Body of pancreas (tissue), 4 donors: ENCODE results near the gene STARD9. TPM values are rescaled to one million over a fixed set of nuclear protein-coding genes. Genes with fewer than 3 reads are reported as not detected.

Source experiments
- ATAC-seq: fragments of 150-250 bp; one replicate; pipeline ENCODE4 v1.9.1; 2016
- DNase-seq, 4 donors: peaks; one replicate each; pipeline ENCODE4 v3.0.0-alpha.2; 2019
- H3K27ac ChIP-seq, 4 donors: fragments of 200-600 bp; sonication (generic); 1 replicate in 3 of 4; 2 replicates in 1 of 4; pipeline versions ENCODE4 v1.5.1 to v1.6.1; 2016 to 2019; ENCODE audit warnings: mild to moderate bottlenecking in 1 of 4, mixed read lengths in 1 of 4, moderate library complexity in 1 of 4
- H3K27me3 ChIP-seq, 2 donors: fragments of 200-600 bp; sonication (generic); one replicate each; pipeline ENCODE4 v1.6.0; 2016; ENCODE audit warnings: mild to moderate bottlenecking in 1 of 2
- H3K36me3 ChIP-seq, 2 donors: fragments of 200-600 bp; sonication (generic); replicated peaks in 1 of 2; 2 replicates each; pipeline ENCODE4 v1.5.1; 2016; ENCODE audit warnings: low read depth in 2 of 2; ENCODE audit not compliant: insufficient read depth in 1 of 2
- H3K4me1 ChIP-seq: fragments of 200-600 bp; sonication (generic); one replicate; pipeline ENCODE4 v1.6.0; 2016
- H3K4me3 ChIP-seq, 2 donors: fragments of 200-600 bp; sonication (generic); 1 replicate in 1 of 2; 2 replicates in 1 of 2; pipeline ENCODE4 v1.5.1; 2016 to 2019
- H3K9me3 ChIP-seq, 3 donors: fragments of 200-600 bp; sonication (generic); 1 replicate in 2 of 3; 2 replicates in 1 of 3; pipeline ENCODE4 v1.5.1; 2016
- POLR2A ChIP-seq, 3 donors: fragments of 450-650 bp; IDR thresholded peaks; one replicate each; pipeline ENCODE4 v1.6.1; 2016; ENCODE audit warnings: antibody characterized with exemption in 3 of 3, mild to moderate bottlenecking in 2 of 3
- WGBS, 2 donors: methylation state at CpG; one replicate each; pipeline ENCODE4 v1.1.5; 2017; 5-methylcytosine and 5-hydroxymethylcytosine counted together
- intact Hi-C: fragments of 100-400 bp; cut with DNase I; formaldehyde crosslinking; loops from one replicate; pipeline ENCODE4 v1.15.1; 2023
- total RNA-seq, 2 donors: library from RNA; depleted of rRNA; stranded (reverse); fragments of >200 nt; gene quantifications; one replicate each; pipeline ENCODE4 v1.1.0, GENCODE V29; 2016
- TF ChIP-seq, protein P1 (sequence below), 7 experiments: fragments of 450-650 bp in 4 of 7; fragments of 200-600 bp in 3 of 7; sonication (generic) in 3 of 7; IDR thresholded peaks; one replicate each; pipeline ENCODE4 v1.5.1; 2016 to 2019; ENCODE audit warnings: antibody characterized with exemption in 7 of 7

STARD9 gene
- total RNA-seq, 2 donors from 2014 or later, result 1.3 to 4.7 TPM

DNA sequence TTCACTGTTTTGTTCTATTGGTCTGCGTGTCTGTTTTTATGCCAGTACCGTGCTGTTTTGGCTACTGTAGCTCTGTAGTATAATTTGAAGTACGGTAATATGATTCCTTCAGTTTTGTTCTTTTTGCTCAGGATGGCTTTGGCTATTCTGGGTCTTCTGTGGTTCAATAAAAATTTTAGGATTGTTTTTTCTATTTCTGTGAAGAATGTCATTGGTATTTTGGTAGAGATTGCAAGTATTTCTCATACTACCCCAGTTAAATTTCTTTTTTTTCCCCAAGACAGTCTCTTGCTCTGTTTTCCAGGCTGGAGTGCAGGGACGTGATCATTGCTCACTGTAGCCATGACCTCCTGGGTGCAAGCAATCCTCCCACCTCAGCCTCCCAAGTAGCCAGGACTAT is 53.4 kb downstream of the STARD9 start:
- no peak overlapping the region for H3K4me3 ChIP-seq
- no peaks in the 10 kb centered on the region for H3K27me3 ChIP-seq
- WGBS, 2 donors, result 87 to 95% methylated on average over 4 of the region's 4 CpGs
- H3K9me3 ChIP-seq, result no peaks in the 10 kb centered on the region
- H3K36me3 ChIP-seq, result no peaks in the 10 kb centered on the region
- no peak overlapping the region for H3K27ac ChIP-seq
- DNase-seq (no peak), ATAC-seq (no peak)
- TF ChIP-seq, protein P1, sequence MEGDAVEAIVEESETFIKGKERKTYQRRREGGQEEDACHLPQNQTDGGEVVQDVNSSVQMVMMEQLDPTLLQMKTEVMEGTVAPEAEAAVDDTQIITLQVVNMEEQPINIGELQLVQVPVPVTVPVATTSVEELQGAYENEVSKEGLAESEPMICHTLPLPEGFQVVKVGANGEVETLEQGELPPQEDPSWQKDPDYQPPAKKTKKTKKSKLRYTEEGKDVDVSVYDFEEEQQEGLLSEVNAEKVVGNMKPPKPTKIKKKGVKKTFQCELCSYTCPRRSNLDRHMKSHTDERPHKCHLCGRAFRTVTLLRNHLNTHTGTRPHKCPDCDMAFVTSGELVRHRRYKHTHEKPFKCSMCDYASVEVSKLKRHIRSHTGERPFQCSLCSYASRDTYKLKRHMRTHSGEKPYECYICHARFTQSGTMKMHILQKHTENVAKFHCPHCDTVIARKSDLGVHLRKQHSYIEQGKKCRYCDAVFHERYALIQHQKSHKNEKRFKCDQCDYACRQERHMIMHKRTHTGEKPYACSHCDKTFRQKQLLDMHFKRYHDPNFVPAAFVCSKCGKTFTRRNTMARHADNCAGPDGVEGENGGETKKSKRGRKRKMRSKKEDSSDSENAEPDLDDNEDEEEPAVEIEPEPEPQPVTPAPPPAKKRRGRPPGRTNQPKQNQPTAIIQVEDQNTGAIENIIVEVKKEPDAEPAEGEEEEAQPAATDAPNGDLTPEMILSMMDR (IDR thresholded peaks at IDR 0.05), result no peak
- TF ChIP-seq POLR2A (IDR thresholded peaks at IDR 0.05), result no peak
- intact Hi-C loops, result no loop called here
- H3K4me1 ChIP-seq, result no peaks in the 10 kb centered on the region

DNA sequence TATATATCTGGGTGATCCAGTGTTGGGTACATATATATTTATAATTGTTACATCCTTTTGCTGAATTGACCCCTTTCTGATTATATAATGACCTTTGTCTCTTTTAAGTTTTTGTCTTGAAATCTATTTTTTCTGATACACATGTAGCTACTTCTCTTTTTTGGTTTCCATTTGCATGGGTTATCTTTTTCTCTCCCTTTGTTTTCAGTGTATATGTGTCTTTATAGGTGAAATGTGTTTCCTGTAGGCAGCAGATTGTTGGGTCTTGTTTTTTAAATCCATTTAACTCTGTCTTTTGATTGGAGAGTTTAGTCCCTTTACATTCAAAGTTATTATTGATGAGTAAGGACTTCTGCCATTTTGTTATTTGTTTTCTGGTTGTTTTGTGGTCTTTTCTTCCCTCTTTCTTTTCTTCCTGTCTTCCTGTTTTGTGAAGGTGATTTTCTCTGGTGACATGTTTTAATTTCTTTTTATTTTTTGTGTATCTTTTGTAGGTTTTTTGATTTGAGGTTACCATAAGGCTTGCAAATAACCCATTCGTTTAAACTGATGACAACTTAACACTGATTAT is 56.8 kb downstream of the STARD9 start:
- Histone ChIP-seq H3K9me3 (no peaks in the 10 kb centered on the region), H3K4me3 (no peak overlapping the region), H3K27me3 (no peaks in the 10 kb centered on the region), H3K4me1 (no peaks in the 10 kb centered on the region), H3K36me3 (no peaks in the 10 kb centered on the region), H3K27ac (no peak overlapping the region)
- no peak for ATAC-seq
- DNase-seq, result no peak
- 54 to 61% methylated on average over 1 of the region's 1 CpG for WGBS, 2 donors
- intact Hi-C loops, result no loop called here
- TF ChIP-seq POLR2A (IDR thresholded peaks at IDR 0.05), result no peak
- TF ChIP-seq, protein P1 (IDR thresholded peaks at IDR 0.05), result no peak

DNA sequence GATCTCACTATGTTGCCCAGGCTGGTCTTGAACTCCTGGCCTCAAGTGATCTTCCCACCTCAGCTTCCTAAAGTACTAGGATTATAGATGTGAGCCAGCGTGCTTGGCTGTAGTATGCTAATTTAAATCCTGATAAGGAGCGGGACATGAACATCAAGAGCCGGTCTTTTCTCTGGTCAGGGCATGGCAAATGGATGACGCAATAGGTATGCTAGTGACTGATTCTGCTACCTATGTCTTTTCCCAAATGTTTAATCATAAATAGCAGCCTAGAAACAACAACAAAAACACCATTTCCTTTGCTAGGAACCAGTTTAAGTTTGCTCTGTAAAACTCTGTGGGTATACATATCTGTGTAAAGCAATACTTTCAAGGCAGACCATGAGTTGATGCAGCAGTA is 64.7 kb downstream of the STARD9 start:
- no peaks in the 10 kb centered on the region for H3K36me3 ChIP-seq
- intact Hi-C loops, result no loop called here

DNA sequence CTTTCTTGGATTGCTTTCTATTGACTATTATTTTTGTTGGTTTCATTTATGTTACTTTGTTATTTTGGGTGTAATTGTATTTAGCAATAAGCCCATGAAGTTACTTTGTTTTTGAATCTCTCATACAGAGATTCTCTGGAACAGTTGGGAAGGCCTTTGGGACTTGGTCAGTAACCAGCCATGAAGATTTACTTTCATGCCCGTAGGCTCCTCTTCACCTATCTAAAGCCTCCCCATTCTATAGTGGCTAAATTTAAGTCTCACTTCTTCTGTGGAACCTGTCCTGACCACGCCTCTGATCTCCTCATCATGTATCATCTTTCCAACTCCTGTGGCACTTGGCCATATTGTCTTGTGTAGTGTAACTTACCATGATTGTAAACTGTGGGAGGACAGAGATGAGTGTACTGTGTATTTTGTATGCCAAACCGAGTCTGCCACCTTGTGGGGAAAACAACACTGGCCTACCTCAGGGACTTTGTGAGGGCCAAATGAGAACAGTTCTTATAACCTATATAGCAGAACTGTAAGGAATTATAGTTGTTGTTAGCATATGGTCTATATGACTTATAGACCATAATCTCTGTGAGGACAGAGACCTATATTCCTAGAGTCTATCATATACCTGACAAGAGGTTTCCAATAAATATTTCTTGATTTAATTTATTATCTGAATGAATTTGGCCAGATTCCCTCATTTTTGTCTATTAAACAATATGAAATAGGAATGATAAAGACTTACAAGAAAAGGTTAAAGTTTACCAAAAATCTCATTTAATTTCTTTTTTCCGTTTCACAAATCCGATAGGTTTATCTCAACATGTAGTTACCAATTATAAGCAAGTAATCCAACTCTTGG is 75.0 kb downstream of the STARD9 start:
- no peak for TF ChIP-seq POLR2A (IDR thresholded peaks at IDR 0.05)
- TF ChIP-seq, protein P1 (IDR thresholded peaks at IDR 0.05), result peak in 6 of 7 experiments; percentile 36 to 67 (median 48)
- intact Hi-C loops, result no loop called here
- DNase-seq (peak; percentile 28 to 59 (median 48)), ATAC-seq (no peak)
- Histone ChIP-seq H3K4me1 (no peaks in the 10 kb centered on the region), H3K27ac (no peak overlapping the region), H3K4me3 (no peak overlapping the region), H3K36me3 (no peaks in the 10 kb centered on the region), H3K9me3 (no peaks in the 10 kb centered on the region), H3K27me3 (no peaks in the 10 kb centered on the region)
- WGBS, 2 donors, result 42 to 44% methylated on average over 5 of the region's 5 CpGs

More for the DNA sequence above, 64.7 kb downstream of the STARD9 start:
- no peak for DNase-seq
- WGBS, 2 donors, result 93 to 95% methylated on average over 4 of the region's 4 CpGs
- no peak overlapping the region for H3K4me3 ChIP-seq
- H3K27me3 ChIP-seq, result no peaks in the 10 kb centered on the region
- H3K27ac ChIP-seq, result no peak overlapping the region
- no peaks in the 10 kb centered on the region for H3K9me3 ChIP-seq
- H3K4me1 ChIP-seq, result no peaks in the 10 kb centered on the region
- no peak for ATAC-seq
- TF ChIP-seq POLR2A (IDR thresholded peaks at IDR 0.05), result no peak
- TF ChIP-seq, protein P1 (IDR thresholded peaks at IDR 0.05), result no peak
